OCI-LY7 (cell line): ENCODE measurements around the gene BSPRY. TPM values are rescaled to one million over a fixed set of nuclear protein-coding genes. Genes with fewer than 3 reads are reported as not detected.

Source experiments
- BruUV-seq: library from RNA; stranded (reverse); fragments of 400-500 nt; replicated peaks from 2 replicates; lab custom pipeline; 2021; lab: Mats Ljungman, UMichigan
- CTCF ChIA-PET: fragments of 300-600 bp; sonication (Branson Sonifier 250); formaldehyde crosslinking; loops from one replicate; lab custom pipeline; 2022; ENCODE audit warnings: antibody characterized with exemption; ENCODE audit not compliant: unreplicated experiment; lab: Charles Lee
- POLR2A ChIA-PET: fragments of 300-600 bp; sonication (Branson Sonifier 250); formaldehyde crosslinking; loops from one replicate; lab custom pipeline; 2022; ENCODE audit warnings: antibody characterized with exemption; lab: Charles Lee
- DNase-seq: peaks from one replicate; pipeline ENCODE4 v3.0.0-alpha.2; 2015; ENCODE audit warnings: low spot score
- H2AFZ ChIP-seq: fragments of 200-600 bp; sonication (generic), shearing (Covaris generic); 2 replicates; pipeline ENCODE4 v1.6.1; 2014; ENCODE audit warnings: mild to moderate bottlenecking, antibody characterized with exemption, low read length, moderate library complexity
- H3K27ac ChIP-seq: fragments of 200-600 bp; sonication (generic); 2 replicates; pipeline ENCODE4 v1.5.1; 2014; ENCODE audit warnings: mixed run types, low read depth, mild to moderate bottlenecking, moderate library complexity, low read length, inconsistent platforms; ENCODE audit not compliant: poor library complexity, severe bottlenecking
- H3K36me3 ChIP-seq: fragments of 200-600 bp; sonication (generic); 2 replicates; pipeline ENCODE4 v1.6.1; 2014; ENCODE audit warnings: mild to moderate bottlenecking, antibody characterized with exemption, low read length, moderate library complexity, mixed read lengths; ENCODE audit not compliant: insufficient read depth
- H3K4me1 ChIP-seq: fragments of 200-600 bp; sonication (generic); 2 replicates; pipeline ENCODE4 v1.5.1; 2014; ENCODE audit warnings: mild to moderate bottlenecking, low read length; ENCODE audit not compliant: insufficient read depth, poor library complexity, severe bottlenecking
- H3K4me2 ChIP-seq: fragments of 200-600 bp; sonication (generic); 2 replicates; pipeline ENCODE4 v1.6.1; 2014; ENCODE audit warnings: mild to moderate bottlenecking, low read length
- H3K4me3 ChIP-seq: fragments of 200-600 bp; sonication (generic); 2 replicates; pipeline ENCODE4 v1.5.1; 2014; ENCODE audit warnings: mild to moderate bottlenecking, low read depth, low read length; ENCODE audit not compliant: poor library complexity, severe bottlenecking
- H3K79me2 ChIP-seq: fragments of 200-600 bp; sonication (generic); 2 replicates; pipeline ENCODE4 v1.6.1; 2016; ENCODE audit warnings: low read depth, mild to moderate bottlenecking, low read length, moderate library complexity, mixed read lengths; ENCODE audit not compliant: insufficient read depth
- H3K9me2 ChIP-seq: fragments of 200-600 bp; sonication (generic); 2 replicates; pipeline ENCODE4 v1.6.1; 2016; ENCODE audit warnings: mild to moderate bottlenecking, low read length, mixed read lengths; ENCODE audit not compliant: insufficient read depth
- H3K9me3 ChIP-seq: fragments of 200-600 bp; sonication (generic); 2 replicates; pipeline ENCODE4 v1.6.1; 2014; ENCODE audit warnings: mild to moderate bottlenecking, mixed run types, low read length, mixed read lengths
- H4K20me1 ChIP-seq: fragments of 200-600 bp; sonication (generic); 2 replicates; pipeline ENCODE4 v1.6.1; 2014; ENCODE audit warnings: mild to moderate bottlenecking, antibody characterized with exemption, low read length, moderate library complexity, mixed read lengths; ENCODE audit not compliant: insufficient read depth
- CTCF ChIP-seq: fragments of 200-600 bp; sonication (generic); conservative IDR thresholded peaks from 2 replicates; pipeline ENCODE4 v1.5.1; 2014; ENCODE audit warnings: mild to moderate bottlenecking, antibody characterized with exemption, low read length, moderate library complexity, mixed read lengths
- EZH2phosphoT487 ChIP-seq: fragments of 200-600 bp; sonication (generic); IDR thresholded peaks from 2 replicates; pipeline ENCODE4 v1.6.1; 2018; ENCODE audit warnings: low read depth, borderline replicate concordance, mild to moderate bottlenecking, mixed run types, antibody characterized with exemption, low read length, moderate library complexity, mixed read lengths
- intact Hi-C: fragments of 100-400 bp; cut with micrococcal nuclease; formaldehyde crosslinking; loops from one replicate; pipeline ENCODE4 v1.10.0; 2022; ENCODE audit not compliant: unreplicated experiment
- total RNA-seq, 2 experiments: library from RNA; depleted of rRNA in 1 of 2; stranded (reverse); fragments of >200 nt in 1 of 2; shearing (Covaris generic) in 1 of 2; gene quantifications; 2 replicates each; pipeline ENCODE4 v1.2.3, GENCODE V29; 2014 to 2022

Gene BSPRY
- total RNA-seq, 2 experiments from 2014 or later = 0.54 to 0.82 TPM

DNA sequence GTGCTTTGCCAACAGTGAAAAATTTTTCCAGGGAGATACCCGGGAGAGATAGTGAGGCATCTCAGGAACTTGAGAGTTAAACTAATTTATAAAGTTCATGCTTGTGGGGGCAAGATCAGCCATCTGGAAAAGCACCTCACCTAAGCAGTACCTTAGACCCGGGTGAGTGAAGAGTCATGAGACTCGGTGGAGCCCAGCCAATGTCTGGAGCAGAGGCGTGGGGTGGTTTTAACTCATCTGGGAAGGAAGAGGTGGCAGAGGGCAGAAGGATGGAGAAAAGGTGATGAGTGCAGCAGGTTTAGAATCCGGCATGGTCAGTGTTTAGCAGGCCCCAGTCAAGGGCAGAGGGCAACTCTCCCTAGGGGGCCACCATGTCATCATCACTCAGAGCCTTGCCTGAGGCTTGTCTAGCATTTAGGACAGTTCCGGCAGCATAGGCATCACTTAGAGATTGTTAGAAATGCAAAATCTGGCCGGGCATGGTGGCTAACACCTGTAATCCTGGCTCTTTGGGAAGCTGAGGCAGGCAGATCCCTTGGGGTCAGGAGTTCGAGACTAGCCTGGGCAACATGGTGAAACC lies 41.9 kb upstream of the BSPRY start:
- ChIA-PET CTCF (no interaction called here), POLR2A (no interaction called here)
- Histone ChIP-seq H3K9me2 (no peaks in the 10 kb centered on the region), H3K9me3 (no peaks in the 10 kb centered on the region), H3K4me1 (no peaks in the 10 kb centered on the region), H3K27ac (no peak overlapping the region), H2AFZ (no peak overlapping the region), H3K4me3 (no peak overlapping the region), H3K4me2 (no peak overlapping the region), H3K36me3 (no peaks in the 10 kb centered on the region), H4K20me1 (no peaks in the 10 kb centered on the region), H3K79me2 (no peaks in the 10 kb centered on the region)
- no peak for TF ChIP-seq CTCF
- no peak for TF ChIP-seq EZH2phosphoT487
- intact Hi-C loops = loop anchor here (10.0 kb wide), 1 partner anchor 277 kb away; no protein-coding TSS in a partner anchor
- BruUV-seq = no TSS peak
- no peak for DNase-seq

DNA sequence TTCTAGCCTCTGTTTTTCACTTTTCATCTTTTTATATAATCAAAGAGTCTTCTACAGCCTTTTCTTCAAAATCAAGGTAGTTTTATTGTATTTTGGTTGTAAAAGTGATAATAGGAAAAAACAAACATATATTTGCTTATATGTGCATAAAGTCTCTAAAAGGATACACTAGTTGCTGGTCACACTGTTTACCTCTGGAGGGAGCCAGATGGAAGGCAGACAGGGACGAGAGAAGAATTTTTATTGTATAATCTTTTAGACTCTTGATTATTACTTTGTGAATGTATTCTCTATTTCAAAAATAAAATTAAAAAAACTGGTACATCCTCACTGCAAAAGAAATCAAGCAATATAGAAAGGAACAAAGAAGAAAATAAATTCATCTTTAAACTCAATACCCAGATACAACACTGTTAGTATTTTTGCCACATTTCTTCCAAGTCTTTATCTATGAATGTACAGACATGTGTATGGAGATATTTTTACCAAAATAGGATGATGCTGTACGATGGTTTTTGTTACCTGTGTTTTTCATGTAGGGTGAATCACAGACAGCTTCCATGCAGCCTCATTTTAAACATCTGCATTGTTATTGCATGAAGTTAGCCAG lies 40.0 kb upstream of the BSPRY start:
- no TSS peak for BruUV-seq
- no peak overlapping the region for H3K4me2 ChIP-seq
- peak; percentile 44 for DNase-seq
- ChIA-PET CTCF (no interaction called here), POLR2A (interaction anchor here (0.7 to 1.0 kb wide), 3 partner anchors 36 to 316 kb away, joined by 3 to 4 read pairs (median 4); no protein-coding TSS in a partner anchor)
- H4K20me1 ChIP-seq = no peaks in the 10 kb centered on the region
- no peaks in the 10 kb centered on the region for H3K79me2 ChIP-seq
- intact Hi-C loops = loop anchor here (1.0 to 10.0 kb wide), 4 partner anchors 92 to 347 kb away; partner anchors contain the start of gene ALAD
- H3K4me3 ChIP-seq = no peak overlapping the region
- no peaks in the 10 kb centered on the region for H3K36me3 ChIP-seq
- H3K27ac ChIP-seq = no peak overlapping the region
- H3K9me3 ChIP-seq = no peaks in the 10 kb centered on the region
- no peaks in the 10 kb centered on the region for H3K9me2 ChIP-seq
- TF ChIP-seq CTCF (peak; percentile 95), EZH2phosphoT487 (no peak)
- no peak overlapping the region for H2AFZ ChIP-seq
- no peaks in the 10 kb centered on the region for H3K4me1 ChIP-seq

DNA sequence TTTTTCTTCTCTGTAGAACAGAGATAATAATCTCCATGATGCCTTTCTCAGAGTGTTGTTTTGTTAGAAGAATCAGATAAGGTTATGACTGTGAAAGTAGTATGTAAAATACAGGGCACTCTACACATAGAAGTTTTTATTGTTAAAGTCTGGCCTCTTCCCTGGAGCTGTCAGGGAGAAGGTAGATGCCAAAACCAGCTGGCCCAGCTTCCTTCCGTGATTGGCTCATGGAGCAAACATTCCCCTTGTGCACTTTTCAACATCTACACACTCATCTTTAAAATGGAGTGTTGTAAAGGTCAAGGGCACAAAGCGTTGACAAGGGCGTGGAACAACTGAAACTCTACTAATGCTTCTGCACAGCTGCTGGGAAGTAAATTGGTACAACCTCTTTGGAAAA lies 38.8 kb upstream of the BSPRY start:
- H3K9me3 ChIP-seq = no peaks in the 10 kb centered on the region
- intact Hi-C loops = no loop called here
- H3K9me2 ChIP-seq = no peaks in the 10 kb centered on the region
- no peaks in the 10 kb centered on the region for H4K20me1 ChIP-seq
- no peaks in the 10 kb centered on the region for H3K4me1 ChIP-seq
- DNase-seq = no peak
- H3K36me3 ChIP-seq = no peaks in the 10 kb centered on the region
- no peak overlapping the region for H3K4me2 ChIP-seq
- H3K27ac ChIP-seq = no peak overlapping the region
- TF ChIP-seq CTCF (no peak), EZH2phosphoT487 (no peak)
- CTCF ChIA-PET = interaction anchor here (0.5 kb wide), 1 partner anchor 148 kb away, joined by 3 read pairs; no protein-coding TSS in a partner anchor
- POLR2A ChIA-PET = no interaction called here
- no TSS peak for BruUV-seq
- H3K79me2 ChIP-seq = no peaks in the 10 kb centered on the region
- no peak overlapping the region for H2AFZ ChIP-seq
- no peak overlapping the region for H3K4me3 ChIP-seq
